Muscle layer of colon (tissue), 2 donors: ENCODE data around the gene RHEB.

Experiments
- H3K27ac ChIP-seq: one replicate; pipeline ENCODE4 v1.7.0; 2013; ENCODE audit warnings: low read depth, mild to moderate bottlenecking, low read length, moderate library complexity
- H3K27me3 ChIP-seq, 2 donors: one replicate each; pipeline ENCODE4 v1.7.0; 2013; ENCODE audit warnings: low read length in 2 of 2, mild to moderate bottlenecking in 2 of 2; ENCODE audit not compliant: insufficient read depth in 2 of 2, control insufficient read depth in 1 of 2
- H3K36me3 ChIP-seq: one replicate; pipeline ENCODE4 v1.7.0; 2013; ENCODE audit warnings: mild to moderate bottlenecking, low read length; ENCODE audit not compliant: insufficient read depth
- H3K4me1 ChIP-seq: one replicate; pipeline ENCODE4 v1.7.0; 2013; ENCODE audit warnings: mild to moderate bottlenecking, low read length; ENCODE audit not compliant: insufficient read depth
- H3K4me3 ChIP-seq, 2 donors: one replicate each; pipeline ENCODE4 v1.7.0; 2013; ENCODE audit warnings: low read length in 2 of 2, low read depth in 1 of 2, mild to moderate bottlenecking in 1 of 2, moderate library complexity in 1 of 2
- H3K9ac ChIP-seq: one replicate; pipeline ENCODE4 v1.7.0; 2013; ENCODE audit warnings: low read length
- H3K9me3 ChIP-seq: one replicate; pipeline ENCODE4 v1.7.0; 2013; ENCODE audit warnings: mild to moderate bottlenecking, low read length
- donor health status: abdominal sarcoma.
- donor health status: Adenocarcinoma of cecum.

The RHEB gene

DNA sequence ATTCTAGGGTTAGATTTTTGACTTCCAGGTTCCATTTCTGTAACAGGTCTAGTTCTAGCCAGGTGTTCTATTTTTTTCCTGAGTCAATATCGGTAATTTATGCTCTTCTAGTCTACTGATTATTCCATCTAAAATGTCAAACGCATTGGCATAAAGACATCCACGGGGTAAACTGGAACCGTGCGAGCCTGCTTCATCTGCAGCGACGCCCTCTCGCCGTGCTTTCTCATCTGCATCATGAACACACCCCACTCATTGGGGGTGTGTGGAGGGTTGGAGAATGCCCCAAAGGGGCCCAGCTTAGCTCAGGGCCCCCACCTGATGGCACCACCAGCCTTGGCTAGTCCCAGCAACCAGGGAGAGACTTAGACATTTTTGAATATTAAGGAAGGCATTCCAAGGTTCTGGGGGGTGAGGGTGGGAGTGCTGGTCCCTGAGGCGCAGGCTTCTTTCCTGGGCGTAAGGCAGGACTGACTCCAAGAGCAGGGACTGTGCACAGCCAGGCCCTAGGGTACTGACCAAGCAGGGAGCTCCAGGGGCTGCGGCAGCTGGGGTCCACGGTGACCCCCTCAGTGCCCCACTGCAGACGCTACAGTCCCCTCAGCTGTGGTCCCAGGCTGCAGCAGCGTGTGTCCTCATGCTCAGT lies 66.9 kb downstream of the RHEB start:
- no peak overlapping the region for H3K27ac ChIP-seq
- no peaks in the 10 kb centered on the region for H3K9me3 ChIP-seq
- H3K4me3 ChIP-seq = no peak overlapping the region
- H3K9ac ChIP-seq = no peak overlapping the region
- H3K4me1 ChIP-seq = no peaks in the 10 kb centered on the region
- H3K27me3 ChIP-seq = no peaks in the 10 kb centered on the region
- H3K36me3 ChIP-seq = no peaks in the 10 kb centered on the region

DNA sequence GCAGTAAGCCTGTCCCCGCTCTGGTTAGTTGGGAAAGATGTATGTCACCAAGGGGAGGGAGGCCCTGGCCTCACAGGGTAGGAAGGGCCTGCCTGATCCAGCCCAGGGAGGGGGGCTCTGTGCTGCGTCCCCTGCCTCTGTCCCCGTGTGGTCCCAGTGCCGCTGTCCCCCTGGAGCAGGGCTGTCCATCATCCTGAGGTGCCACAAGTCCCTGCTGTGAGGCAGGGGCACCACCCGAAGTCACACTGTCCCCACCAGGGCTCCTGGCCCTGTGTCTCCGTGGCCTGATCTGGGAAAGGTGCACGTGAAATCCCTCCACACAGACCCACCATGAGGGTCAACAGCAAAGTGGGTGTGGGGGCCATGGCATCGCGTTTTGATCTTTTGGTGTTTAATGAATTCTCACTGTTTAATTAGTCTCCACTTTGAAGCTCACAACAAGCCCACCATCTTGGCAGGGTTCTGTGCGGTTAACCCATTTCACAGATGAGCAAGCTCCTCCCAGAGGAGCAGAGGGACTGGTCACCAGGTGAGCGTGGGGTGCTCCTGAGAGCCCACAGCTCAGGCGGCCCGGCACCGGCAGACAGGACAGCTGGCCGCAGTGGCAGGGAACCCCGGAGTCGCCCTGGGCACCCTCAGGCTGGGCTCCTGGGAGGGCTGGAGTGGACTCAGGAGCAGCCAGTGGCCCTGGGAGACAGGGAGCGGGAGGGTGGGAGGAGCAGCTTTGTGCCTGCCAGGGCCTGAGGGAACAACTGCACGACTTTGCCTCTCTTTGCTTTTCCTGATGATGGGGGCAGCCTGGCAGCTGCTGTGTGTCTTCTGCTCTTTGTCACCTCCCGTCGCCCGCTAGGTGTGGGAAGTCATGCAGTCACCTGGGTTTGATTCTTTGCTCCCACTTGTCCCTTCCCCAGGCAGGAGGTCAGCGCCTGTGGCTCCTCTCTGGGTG lies 67.8 kb downstream of the RHEB start:
- Histone ChIP-seq H3K27ac (no peak overlapping the region), H3K9ac (no peak overlapping the region), H3K36me3 (no peaks in the 10 kb centered on the region), H3K4me3 (no peak overlapping the region), H3K9me3 (no peaks in the 10 kb centered on the region), H3K4me1 (no peaks in the 10 kb centered on the region), H3K27me3 (no peaks in the 10 kb centered on the region)

DNA sequence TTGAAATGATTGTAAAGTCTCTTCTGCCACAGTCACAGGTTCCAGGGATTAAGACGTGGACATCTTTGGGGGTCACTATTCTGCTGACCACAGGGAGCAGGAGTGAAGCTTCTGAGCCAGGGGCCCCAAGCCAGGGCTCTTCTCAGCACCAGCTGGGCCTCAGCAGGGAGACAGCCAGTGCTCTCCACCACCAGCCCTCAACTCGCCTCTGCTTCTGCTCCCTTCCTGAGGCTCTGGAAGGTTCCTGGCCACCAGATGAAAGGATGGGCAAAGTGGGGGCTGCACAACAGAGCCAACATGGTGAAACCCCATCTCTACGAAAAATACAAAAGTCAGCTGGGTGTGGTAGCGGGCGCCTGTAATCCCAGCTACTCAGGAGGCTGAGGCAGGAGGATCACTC lies 68.5 kb downstream of the RHEB start:
- Histone ChIP-seq H3K27ac (no peak overlapping the region), H3K9me3 (no peaks in the 10 kb centered on the region), H3K27me3 (no peaks in the 10 kb centered on the region), H3K9ac (no peak overlapping the region), H3K4me3 (no peak overlapping the region), H3K36me3 (no peaks in the 10 kb centered on the region), H3K4me1 (no peaks in the 10 kb centered on the region)

DNA sequence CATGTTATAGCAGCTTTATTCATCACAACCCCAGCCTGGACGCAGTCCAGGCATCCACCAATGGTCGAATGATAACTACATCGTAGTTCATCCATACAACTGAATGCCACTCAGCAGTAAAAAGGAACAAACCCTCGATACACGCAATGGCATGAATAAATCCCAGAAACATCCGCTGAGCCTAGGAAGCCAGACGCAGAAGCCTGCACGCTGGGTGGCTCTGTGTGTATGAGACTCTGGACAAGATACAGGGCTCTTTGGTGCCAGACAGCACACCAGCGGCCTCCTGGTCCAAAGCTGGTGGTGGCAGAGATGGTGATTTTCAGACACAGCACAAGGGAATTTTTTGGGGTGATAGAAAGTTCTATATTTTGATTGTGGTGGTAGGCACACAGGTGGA lies 69.7 kb downstream of the RHEB start:
- no peak overlapping the region for H3K9ac ChIP-seq
- H3K4me3 ChIP-seq = no peak overlapping the region
- H3K27ac ChIP-seq = no peak overlapping the region
- H3K36me3 ChIP-seq = no peaks in the 10 kb centered on the region
- H3K4me1 ChIP-seq = no peaks in the 10 kb centered on the region
- no peaks in the 10 kb centered on the region for H3K27me3 ChIP-seq
- no peaks in the 10 kb centered on the region for H3K9me3 ChIP-seq

DNA sequence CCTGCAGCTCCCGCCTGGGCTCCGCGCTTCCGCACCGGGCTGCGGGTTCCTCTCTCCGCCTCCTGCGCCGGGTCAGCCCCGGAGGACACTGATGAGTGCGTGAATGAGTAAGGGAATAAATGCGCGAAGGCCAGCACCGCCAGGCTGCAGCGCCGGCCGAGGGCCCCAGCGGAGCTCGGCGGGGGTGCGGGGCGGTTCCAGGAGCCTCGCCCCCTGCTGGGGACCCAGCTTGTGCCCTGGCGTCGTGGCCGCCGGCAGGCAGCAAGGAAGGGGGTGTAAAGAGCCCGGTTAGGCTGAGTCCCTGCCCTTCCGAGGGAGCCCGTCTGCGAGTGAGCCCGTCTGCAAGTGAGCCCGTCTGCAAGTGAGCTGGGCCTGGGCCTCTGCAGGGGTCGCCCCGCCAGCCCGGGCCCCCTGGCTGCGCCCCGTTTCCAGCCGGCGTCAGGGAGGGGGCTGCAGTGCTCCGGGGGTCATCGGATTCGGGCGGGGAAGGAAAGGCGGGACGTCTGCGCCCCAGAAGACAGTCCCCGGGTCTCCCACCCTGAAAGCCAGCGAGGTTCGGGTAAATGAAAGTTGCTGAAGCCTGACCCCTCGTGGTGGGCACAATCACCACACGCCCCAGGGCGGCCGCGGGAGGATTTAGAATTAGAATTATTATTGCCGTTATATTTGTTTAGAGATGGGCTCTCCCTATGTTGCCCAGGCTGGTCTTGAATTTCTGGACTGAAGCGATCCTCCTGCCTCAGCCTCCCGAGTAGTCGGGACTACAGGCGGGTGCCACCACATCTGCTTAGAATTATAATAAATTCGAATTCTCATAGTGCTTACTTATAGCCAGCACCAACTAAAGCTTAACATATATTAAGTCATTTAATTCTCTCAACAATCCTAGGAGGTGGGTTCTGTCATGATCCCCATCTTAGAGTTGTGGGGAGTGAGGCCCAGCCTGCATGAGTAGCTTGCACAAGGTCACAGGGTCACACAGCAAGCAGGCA lies 71.1 kb downstream of the RHEB start:
- H3K27ac ChIP-seq = peak overlapping the region; percentile 91
- no peaks in the 10 kb centered on the region for H3K27me3 ChIP-seq
- H3K9ac ChIP-seq = no peak overlapping the region
- H3K36me3 ChIP-seq = no peaks in the 10 kb centered on the region
- H3K4me3 ChIP-seq = peak overlapping the region; percentile 56 to 67
- H3K4me1 ChIP-seq = no peaks in the 10 kb centered on the region
- no peaks in the 10 kb centered on the region for H3K9me3 ChIP-seq

DNA sequence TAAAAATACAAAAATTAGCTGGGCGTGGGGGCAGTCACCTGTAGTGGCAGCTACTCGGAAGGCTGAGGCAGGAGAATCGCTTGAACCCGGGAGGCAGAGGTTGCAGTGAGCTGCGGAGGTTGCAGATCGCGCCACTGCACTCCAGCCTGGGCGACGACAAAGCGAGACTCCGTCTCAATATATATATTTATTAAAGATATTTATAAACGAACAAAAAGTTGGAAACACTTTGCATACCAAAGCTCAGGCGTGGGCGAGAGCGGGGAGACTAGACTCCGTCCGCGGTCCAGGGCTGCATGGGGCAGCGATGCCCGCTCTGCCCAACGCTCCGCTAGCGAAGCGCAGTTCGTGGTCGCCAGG lies 71.8 kb downstream of the RHEB start:
- Histone ChIP-seq H3K27me3 (no peaks in the 10 kb centered on the region), H3K9me3 (no peaks in the 10 kb centered on the region), H3K27ac (peak overlapping the region; percentile 91), H3K36me3 (no peaks in the 10 kb centered on the region), H3K9ac (no peak overlapping the region), H3K4me1 (no peaks in the 10 kb centered on the region), H3K4me3 (peak overlapping the region; percentile 56 to 67)

DNA sequence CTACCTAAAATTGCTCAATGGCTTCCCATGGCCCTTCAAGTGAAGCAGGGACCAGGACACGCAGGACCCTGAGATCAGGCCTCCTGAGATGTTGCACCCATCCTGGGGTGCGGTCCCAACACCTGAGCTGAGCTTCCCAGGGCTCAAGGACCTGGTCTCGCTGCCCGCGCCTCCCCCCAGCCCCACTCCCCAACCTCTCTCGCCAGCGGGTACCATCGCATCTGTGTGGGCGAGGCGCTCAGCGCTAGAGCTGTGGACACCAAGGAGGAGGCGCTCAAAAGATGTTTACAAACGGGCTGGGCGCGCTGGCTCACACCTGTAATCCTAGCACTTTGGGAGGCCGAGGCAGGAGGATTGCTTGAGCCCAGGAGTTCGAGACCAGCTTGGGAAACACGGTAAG lies 72.4 kb downstream of the RHEB start:
- H3K4me3 ChIP-seq = no peak overlapping the region

DNA sequence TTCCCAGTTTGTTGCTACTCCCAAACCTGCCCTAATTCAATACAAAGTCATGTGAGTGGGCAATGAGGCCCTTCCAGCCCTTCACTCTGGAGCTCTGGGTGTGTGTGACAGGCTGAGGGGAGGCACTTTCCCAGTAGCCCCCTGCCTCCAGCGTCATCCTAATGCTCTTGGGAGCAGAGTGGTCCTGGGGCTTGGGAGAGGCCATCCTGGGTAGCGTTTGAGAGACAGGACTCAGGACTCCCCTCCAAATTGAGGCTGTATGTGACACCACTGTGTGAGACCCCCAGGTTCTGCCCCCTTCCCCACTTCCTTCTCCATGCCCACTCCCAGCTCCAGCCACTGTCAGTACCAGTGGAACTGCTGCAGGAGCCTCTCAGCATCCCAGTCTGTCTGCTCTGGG lies 73.3 kb downstream of the RHEB start:
- Histone ChIP-seq H3K36me3 (no peaks in the 10 kb centered on the region), H3K27ac (no peak overlapping the region), H3K9me3 (no peaks in the 10 kb centered on the region), H3K9ac (no peak overlapping the region), H3K4me3 (no peak overlapping the region), H3K4me1 (peaks cover 6% of the 10 kb centered on the region), H3K27me3 (no peaks in the 10 kb centered on the region)

More for the DNA sequence above, 72.4 kb downstream of the RHEB start:
- Histone ChIP-seq H3K27me3 (no peaks in the 10 kb centered on the region), H3K9me3 (no peaks in the 10 kb centered on the region), H3K4me1 (no peaks in the 10 kb centered on the region), H3K36me3 (no peaks in the 10 kb centered on the region), H3K9ac (no peak overlapping the region), H3K27ac (no peak overlapping the region)

DNA sequence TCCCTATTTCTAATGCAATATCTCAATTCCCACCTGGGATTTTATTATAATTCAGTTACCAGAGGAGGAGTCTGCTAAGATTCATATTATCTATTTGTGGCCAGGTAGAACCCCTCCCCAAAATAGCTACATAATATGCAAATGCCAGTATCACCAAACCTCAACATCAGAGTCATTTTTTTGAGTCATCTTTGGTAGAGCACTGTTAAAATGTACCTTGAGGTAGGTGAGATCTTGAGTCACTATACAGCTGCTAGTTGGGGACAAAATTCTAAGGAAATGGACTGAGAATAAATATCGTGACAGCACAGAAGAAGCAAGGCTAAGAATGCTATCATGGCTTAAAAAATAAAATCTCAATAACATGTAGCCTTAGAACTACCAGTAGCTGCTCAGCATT lies 75.1 kb downstream of the RHEB start:
- Histone ChIP-seq H3K4me1 (peaks cover 19% of the 10 kb centered on the region), H3K36me3 (no peaks in the 10 kb centered on the region), H3K9ac (no peak overlapping the region), H3K27ac (no peak overlapping the region), H3K4me3 (no peak overlapping the region), H3K27me3 (no peaks in the 10 kb centered on the region), H3K9me3 (no peaks in the 10 kb centered on the region)

DNA sequence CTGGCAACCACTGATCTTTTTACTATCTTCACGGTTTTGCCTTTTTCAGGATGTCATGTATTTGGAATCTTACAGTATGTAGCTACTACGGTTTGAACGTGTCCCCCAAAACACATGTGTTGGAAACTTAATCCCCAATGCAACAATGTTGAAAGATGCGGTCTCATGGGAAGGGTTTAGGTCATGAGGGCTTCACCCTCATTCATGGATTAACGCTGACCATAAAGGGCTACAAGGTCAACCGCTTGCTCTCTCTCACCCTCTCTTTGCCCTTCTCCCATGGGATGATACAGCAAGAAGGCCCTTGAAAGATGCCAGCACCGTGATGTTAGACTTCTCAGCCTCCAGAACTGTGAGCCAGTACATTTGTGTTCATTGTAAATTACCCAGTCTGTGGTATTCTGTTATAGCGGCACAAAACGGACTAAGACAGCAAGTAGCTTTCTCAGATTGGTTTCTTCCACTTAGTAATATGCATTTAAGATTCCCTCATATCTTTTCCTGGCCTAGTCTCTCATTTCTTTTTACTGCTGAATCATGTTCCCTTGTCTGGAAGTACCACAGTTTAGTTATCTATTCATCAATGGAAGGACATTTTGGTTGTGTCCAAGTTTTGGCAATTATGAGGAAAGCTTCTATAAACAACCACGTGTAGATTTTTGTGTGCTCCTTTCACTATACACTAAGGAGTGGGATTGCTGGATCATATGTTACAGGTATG lies 76.8 kb downstream of the RHEB start:
- Histone ChIP-seq H3K27ac (no peak overlapping the region), H3K4me1 (peaks cover 19% of the 10 kb centered on the region)

More for the DNA sequence above, 76.8 kb downstream of the RHEB start:
- H3K4me3 ChIP-seq = no peak overlapping the region
- no peaks in the 10 kb centered on the region for H3K9me3 ChIP-seq
- H3K9ac ChIP-seq = no peak overlapping the region
- no peaks in the 10 kb centered on the region for H3K36me3 ChIP-seq
- H3K27me3 ChIP-seq = no peaks in the 10 kb centered on the region
